NCI-H2196 treated with DMSO at 0.1 percent for 48 hours (cell line): Measurements from ENCODE around the gene FAM168B.

ENCODE experiments used
- DNase-seq: peaks from one replicate; lab custom pipeline; 2025; ENCODE audit not compliant: unreplicated experiment; lab: John Stamatoyannopoulos, UW

FAM168B gene

GRCh38 chr2:131056204-131056931, 36.9 kb downstream of the FAM168B start:
- DNase-seq, result no peak

- DNase-seq, result no peak
Observed at GRCh38 chr2:131055169-131056065, 37.8 kb downstream of the FAM168B start.

GRCh38 chr2:131054488-131054887, 38.8 kb downstream of the FAM168B start:
- no peak for DNase-seq

GRCh38 chr2:131052741-131053263, 40.5 kb downstream of the FAM168B start:
- DNase-seq, result no peak

- no peak for DNase-seq
Observed at GRCh38 chr2:131050896-131051295, 42.4 kb downstream of the FAM168B start.

- DNase-seq, result no peak
Observed at GRCh38 chr2:131049150-131049718, 44.0 kb downstream of the FAM168B start.

GRCh38 chr2:131048641-131049040, 44.6 kb downstream of the FAM168B start:
- no peak for DNase-seq

GRCh38 chr2:131047920-131048560, 45.2 kb downstream of the FAM168B start:
- no peak for DNase-seq

- DNase-seq, result no peak
Observed at GRCh38 chr2:131046918-131047652, 46.2 kb downstream of the FAM168B start.

- DNase-seq, result no peak
Observed at GRCh38 chr2:131046028-131046917, 47.0 kb downstream of the FAM168B start.

GRCh38 chr2:131045286-131046027, 47.8 kb downstream of the FAM168B start:
- no peak for DNase-seq

GRCh38 chr2:131044757-131045150, 48.5 kb downstream of the FAM168B start:
- DNase-seq, result no peak

- DNase-seq, result no peak
Observed at GRCh38 chr2:131044075-131044756, 49.0 kb downstream of the FAM168B start.

GRCh38 chr2:131043199-131044074, 49.8 kb downstream of the FAM168B start:
- DNase-seq, result no peak

- no peak for DNase-seq
Observed at GRCh38 chr2:131042148-131042775, 51.0 kb downstream of the FAM168B start.

GRCh38 chr2:131041402-131042147, 51.7 kb downstream of the FAM168B start:
- DNase-seq, result no peak
